ENCODE measurements around the gene FOXP4.

Gene FOXP4

GRCh38 chr6:41597246-41598000, 51.2 kb downstream of the FOXP4 start:
- no peak overlapping the region for H3K4me3 ChIP-seq (ENCODE audit: low read depth, low read length)
- no peak for DNase-seq (ENCODE audit: low read depth, low spot score)
- TF ChIP-seq CTCF (IDR thresholded peaks at IDR 0.05; ENCODE audit: low read depth, low read length) = no peak
- in situ Hi-C loops (cut with HindIII; ENCODE audit: low sequenced_read_pairs) = no loop called here

GRCh38 chr6:41598670-41599014, 52.5 kb downstream of the FOXP4 start:
- H3K4me3 ChIP-seq (ENCODE audit: low read depth, low read length) = no peak overlapping the region
- TF ChIP-seq CTCF (IDR thresholded peaks at IDR 0.05; ENCODE audit: low read depth, low read length) = no peak
- DNase-seq (ENCODE audit: low read depth, low spot score) = no peak
- in situ Hi-C loops (cut with HindIII; ENCODE audit: low sequenced_read_pairs) = no loop called here

GRCh38 chr6:41599015-41599851, 53.1 kb downstream of the FOXP4 start:
- no peak for TF ChIP-seq CTCF (IDR thresholded peaks at IDR 0.05; ENCODE audit: low read depth, low read length)
- in situ Hi-C loops (cut with HindIII; ENCODE audit: low sequenced_read_pairs) = no loop called here
- no peak for DNase-seq (ENCODE audit: low read depth, low spot score)
- H3K4me3 ChIP-seq (ENCODE audit: low read depth, low read length) = no peak overlapping the region

GRCh38 chr6:41599852-41600445, 53.8 kb downstream of the FOXP4 start:
- H3K4me3 ChIP-seq (ENCODE audit: low read depth, low read length) = no peak overlapping the region
- TF ChIP-seq CTCF (IDR thresholded peaks at IDR 0.05; ENCODE audit: low read depth, low read length) = no peak
- DNase-seq (ENCODE audit: low read depth, low spot score) = no peak
- in situ Hi-C loops (cut with HindIII; ENCODE audit: low sequenced_read_pairs) = no loop called here

- in situ Hi-C loops (cut with HindIII; ENCODE audit: low sequenced_read_pairs) = no loop called here
- no peak for DNase-seq (ENCODE audit: low read depth, low spot score)
- TF ChIP-seq CTCF (IDR thresholded peaks at IDR 0.05; ENCODE audit: low read depth, low read length) = no peak
- H3K4me3 ChIP-seq (ENCODE audit: low read depth, low read length) = no peak overlapping the region
Measured at GRCh38 chr6:41600499-41601247, 54.5 kb downstream of the FOXP4 start.

GRCh38 chr6:41601248-41601549, 55.0 kb downstream of the FOXP4 start:
- DNase-seq (ENCODE audit: low read depth, low spot score) = no peak
- no peak overlapping the region for H3K4me3 ChIP-seq (ENCODE audit: low read depth, low read length)
- TF ChIP-seq CTCF (IDR thresholded peaks at IDR 0.05; ENCODE audit: low read depth, low read length) = no peak
- in situ Hi-C loops (cut with HindIII; ENCODE audit: low sequenced_read_pairs) = no loop called here
